Thymus (tissue), 11 donors: ENCODE data around the gene CWC27. TPM values are rescaled to one million over a fixed set of nuclear protein-coding genes. Genes with fewer than 3 reads are reported as not detected.

Experiments used
- DNase-seq, 9 donors: peaks; one replicate each; pipeline ENCODE4 v3.0.0-alpha.2; 2013; ENCODE audit warnings: low spot score in 9 of 9, low read depth in 6 of 9, missing footprints in 1 of 9
- H3K27ac ChIP-seq, 2 donors: one replicate each; pipeline ENCODE4 v1.5.1; 2013; ENCODE audit warnings: control low read depth in 1 of 2, low read depth in 1 of 2, low read length in 1 of 2, mild to moderate bottlenecking in 1 of 2, moderate library complexity in 1 of 2
- H3K27me3 ChIP-seq, 2 donors: one replicate each; pipeline ENCODE4 v1.5.1; 2013; ENCODE audit warnings: low read length in 1 of 2; ENCODE audit not compliant: control insufficient read depth in 2 of 2, insufficient read depth in 1 of 2
- H3K36me3 ChIP-seq, 2 donors: one replicate each; pipeline ENCODE4 v1.5.1; 2013; ENCODE audit warnings: low read length in 1 of 2, mild to moderate bottlenecking in 1 of 2, moderate library complexity in 1 of 2; ENCODE audit not compliant: control insufficient read depth in 2 of 2, insufficient read depth in 2 of 2
- H3K4me1 ChIP-seq, 2 donors: one replicate each; pipeline ENCODE4 v1.5.1; 2013; ENCODE audit warnings: low read length in 2 of 2; ENCODE audit not compliant: control insufficient read depth in 2 of 2, insufficient read depth in 2 of 2
- H3K4me3 ChIP-seq, 2 donors: one replicate each; pipeline ENCODE4 v1.5.1; 2013; ENCODE audit warnings: low read length in 2 of 2, control low read depth in 1 of 2, mild to moderate bottlenecking in 1 of 2
- H3K9me3 ChIP-seq, 2 donors: one replicate each; pipeline ENCODE4 v1.5.1; 2013; ENCODE audit warnings: low read length in 1 of 2, mild to moderate bottlenecking in 1 of 2; ENCODE audit not compliant: control insufficient read depth in 2 of 2, insufficient read depth in 1 of 2
- WGBS: extraction: QIAGEN DNeasy Blood & Tissue Kit; methylation state at CpG from one replicate; pipeline ENCODE4 v1.1.7; 2013; 5-methylcytosine and 5-hydroxymethylcytosine counted together
- polyA plus RNA-seq: library from polyadenylated mRNA; stranded (reverse); fragments of 200-250 nt; gene quantifications from one replicate; pipeline ENCODE4 v1.2.3, GENCODE V29; 2013
- total RNA-seq: library from RNA; stranded (reverse); fragments of 120-200 nt; gene quantifications from one replicate; pipeline ENCODE4 v1.2.4, GENCODE V29; 2013
- donor health status: healthy.

The CWC27 gene
- total and polyA plus RNA-seq, 2 donors = 23.5 to 24.2 TPM

- DNase-seq = no peak
- H3K4me3 ChIP-seq = no peak overlapping the region
- no peaks in the 10 kb centered on the region for H3K9me3 ChIP-seq
- peaks cover 0 to 3% of the 10 kb centered on the region in 2 donors for H3K4me1 ChIP-seq
- H3K27me3 ChIP-seq = no peaks in the 10 kb centered on the region
- no peak overlapping the region for H3K27ac ChIP-seq
- H3K36me3 ChIP-seq = no peaks in the 10 kb centered on the region
Observed at GRCh38 chr5:65020492-65020891, 251.8 kb downstream of the CWC27 start.

DNA sequence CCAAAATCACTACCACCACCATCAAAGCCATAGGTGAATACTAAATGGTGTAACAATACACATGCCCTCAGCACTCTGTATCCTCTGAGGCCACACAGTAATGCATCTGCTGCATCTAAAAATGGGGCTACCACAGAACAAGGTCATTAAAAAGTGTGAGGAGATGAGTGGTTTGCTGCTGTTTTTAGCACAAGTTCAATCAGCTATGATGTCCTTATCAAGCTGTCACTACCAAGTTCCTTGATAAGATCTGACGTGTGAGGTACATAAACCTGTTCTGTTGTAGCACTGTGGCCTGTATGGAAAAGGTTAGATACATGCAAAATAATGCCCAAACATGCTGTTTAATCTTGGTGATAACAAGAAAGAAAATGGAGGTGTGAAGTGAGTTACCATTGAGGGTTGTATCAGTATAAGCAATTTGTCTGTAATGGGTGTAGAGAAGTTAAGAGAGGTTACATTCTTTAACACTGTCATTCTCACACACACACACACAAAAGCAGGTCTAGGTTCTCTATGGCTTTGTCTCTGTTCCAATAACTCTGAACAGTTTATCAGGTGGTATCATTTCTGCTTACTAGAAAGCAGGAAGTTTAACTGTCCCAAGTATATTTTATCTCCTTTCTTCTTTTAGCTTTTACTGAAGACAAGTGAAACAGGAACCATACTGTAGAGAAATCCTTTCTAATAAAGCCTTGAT, 252.9 kb downstream of the CWC27 start:
- no peak overlapping the region for H3K27ac ChIP-seq
- H3K36me3 ChIP-seq = no peaks in the 10 kb centered on the region
- no peak overlapping the region for H3K4me3 ChIP-seq
- 59% methylated on average over 1 of the region's 1 CpG for WGBS
- H3K4me1 ChIP-seq = peaks cover 0 to 3% of the 10 kb centered on the region in 2 donors
- no peaks in the 10 kb centered on the region for H3K27me3 ChIP-seq
- DNase-seq = peak in 1 of 9 donors; percentile 18
- H3K9me3 ChIP-seq = no peaks in the 10 kb centered on the region

- Histone ChIP-seq H3K27ac (no peak overlapping the region), H3K4me1 (peaks cover 0 to 6% of the 10 kb centered on the region in 2 donors), H3K4me3 (no peak overlapping the region), H3K9me3 (no peaks in the 10 kb centered on the region), H3K36me3 (no peaks in the 10 kb centered on the region), H3K27me3 (no peaks in the 10 kb centered on the region)
- no peak for DNase-seq
Observed at GRCh38 chr5:65022932-65023331, 254.2 kb downstream of the CWC27 start.

- no peak overlapping the region for H3K27ac ChIP-seq
- no peaks in the 10 kb centered on the region for H3K36me3 ChIP-seq
Observed at GRCh38 chr5:65024681-65025080, 256.0 kb downstream of the CWC27 start.

DNA sequence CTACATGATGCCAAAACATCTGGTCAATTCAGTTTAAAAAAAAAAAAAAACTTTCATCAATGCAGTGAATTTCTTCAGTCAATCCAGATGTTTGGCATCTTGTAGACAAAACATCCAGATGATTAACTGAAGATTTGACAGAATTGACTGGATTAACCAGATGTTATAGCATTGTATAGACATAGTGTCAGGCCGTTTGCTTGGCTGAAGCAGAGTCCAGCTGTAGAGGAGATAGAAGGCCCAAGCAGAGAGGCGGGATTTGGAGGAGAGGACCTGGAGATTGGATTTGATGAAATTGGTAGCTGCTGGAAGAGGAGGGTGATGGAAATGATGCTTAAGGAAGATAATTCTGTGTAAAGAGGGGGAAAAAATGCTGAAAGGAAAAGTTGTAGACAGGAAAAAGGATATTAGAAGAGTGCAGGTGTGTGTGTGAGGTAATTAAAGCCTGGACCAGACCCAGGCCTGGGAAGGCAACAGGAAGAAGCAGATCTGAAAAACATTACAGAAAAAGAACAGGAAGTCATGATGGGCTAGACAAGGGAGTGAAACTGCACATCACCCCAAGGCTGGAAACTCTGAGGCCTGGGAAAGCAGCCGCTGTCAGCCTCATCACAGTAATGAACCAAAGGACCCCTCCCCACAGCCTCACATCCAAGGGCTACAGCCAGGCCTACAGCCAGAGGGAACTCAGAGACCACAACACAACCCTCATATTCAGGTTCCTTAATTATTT, 258.3 kb downstream of the CWC27 start:
- no peak for DNase-seq
- 89% methylated on average over 3 of the region's 3 CpGs for WGBS
- H3K27me3 ChIP-seq = no peaks in the 10 kb centered on the region
- no peak overlapping the region for H3K27ac ChIP-seq
- no peaks in the 10 kb centered on the region for H3K9me3 ChIP-seq
- no peak overlapping the region for H3K4me3 ChIP-seq
- no peaks in the 10 kb centered on the region for H3K36me3 ChIP-seq
- H3K4me1 ChIP-seq = peaks cover 0 to 4% of the 10 kb centered on the region in 2 donors

More at GRCh38 chr5:65024681-65025080, 256.0 kb downstream of the CWC27 start:
- no peak for DNase-seq
- Histone ChIP-seq H3K4me1 (peaks cover 0 to 6% of the 10 kb centered on the region in 2 donors), H3K4me3 (no peak overlapping the region), H3K27me3 (no peaks in the 10 kb centered on the region), H3K9me3 (no peaks in the 10 kb centered on the region)
- WGBS = 99% methylated on average over 1 of the region's 1 CpG

GRCh38 chr5:65029178-65029577, 260.4 kb downstream of the CWC27 start:
- Histone ChIP-seq H3K36me3 (no peaks in the 10 kb centered on the region), H3K4me3 (no peak overlapping the region), H3K4me1 (peaks cover 0 to 4% of the 10 kb centered on the region in 2 donors), H3K27ac (no peak overlapping the region), H3K27me3 (no peaks in the 10 kb centered on the region), H3K9me3 (no peaks in the 10 kb centered on the region)
- WGBS = 95% methylated on average over 1 of the region's 1 CpG
- DNase-seq = no peak

DNA sequence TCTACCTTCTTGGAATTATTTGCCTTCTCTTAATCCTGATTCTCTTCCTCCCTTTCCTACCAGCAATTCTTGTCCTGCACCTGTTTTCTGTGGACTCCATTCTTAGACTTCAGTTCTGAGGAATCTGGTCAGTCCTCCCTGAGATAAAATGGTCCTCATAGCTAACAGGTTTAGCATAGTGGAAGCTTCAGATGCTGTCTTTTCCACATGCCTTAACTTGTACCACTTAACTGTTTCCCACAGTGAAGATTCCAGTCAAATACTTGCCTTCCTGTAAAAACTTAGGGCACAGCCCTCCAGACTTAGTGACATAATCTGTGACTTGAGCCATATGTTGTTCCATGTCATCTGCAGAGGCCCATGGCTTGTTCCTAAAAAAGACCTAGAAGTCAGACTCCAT, 261.3 kb downstream of the CWC27 start:
- H3K4me3 ChIP-seq = no peak overlapping the region
- no peaks in the 10 kb centered on the region for H3K27me3 ChIP-seq
- H3K4me1 ChIP-seq = peaks cover 0 to 8% of the 10 kb centered on the region in 2 donors
- no peak for DNase-seq
- H3K36me3 ChIP-seq = no peaks in the 10 kb centered on the region
- no peaks in the 10 kb centered on the region for H3K9me3 ChIP-seq
- H3K27ac ChIP-seq = no peak overlapping the region

GRCh38 chr5:65032250-65032649, 263.5 kb downstream of the CWC27 start:
- Histone ChIP-seq H3K36me3 (no peaks in the 10 kb centered on the region), H3K9me3 (no peaks in the 10 kb centered on the region), H3K27ac (no peak overlapping the region), H3K4me3 (no peak overlapping the region), H3K27me3 (no peaks in the 10 kb centered on the region), H3K4me1 (peaks cover 0 to 20% of the 10 kb centered on the region in 2 donors)
- DNase-seq = no peak
- WGBS = 96% methylated on average over 6 of the region's 6 CpGs

DNA sequence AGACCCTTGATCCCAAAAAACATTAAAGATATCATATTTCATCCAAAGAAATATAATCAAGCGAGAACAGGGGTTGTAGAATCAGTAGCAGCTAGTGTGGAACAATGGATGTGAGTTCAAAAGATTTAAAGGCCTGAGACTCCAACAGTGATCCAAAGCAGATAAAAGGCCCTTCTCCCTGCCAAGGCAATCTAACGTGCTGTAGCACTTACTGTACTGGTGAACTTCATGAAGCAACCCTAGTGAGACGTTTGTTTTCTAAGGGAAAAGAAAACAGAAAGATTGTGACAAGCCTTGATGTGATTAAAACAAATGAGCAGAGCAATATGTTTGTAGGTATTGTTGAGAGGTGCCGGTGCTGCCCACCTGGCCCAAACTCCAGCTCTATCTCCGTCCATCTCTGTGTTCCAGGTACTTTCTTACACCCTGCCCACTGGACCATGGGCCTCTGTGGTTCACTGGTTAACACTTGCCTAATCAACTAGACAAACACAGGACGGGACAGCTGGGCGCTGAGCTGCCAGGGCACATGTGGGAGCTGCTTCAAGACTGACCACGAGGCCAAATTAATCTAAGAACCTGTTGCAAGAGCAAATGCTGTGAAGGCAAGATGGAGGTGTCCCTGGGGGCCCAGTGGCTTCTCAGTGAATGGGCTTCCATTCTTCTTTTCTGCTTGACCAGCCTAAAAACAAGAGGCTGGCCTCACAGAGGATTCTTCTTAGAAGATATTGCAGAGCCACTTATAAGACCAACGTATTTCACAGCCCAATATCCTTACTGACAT, 265.5 kb downstream of the CWC27 start:
- H3K27ac ChIP-seq = no peak overlapping the region
- H3K36me3 ChIP-seq = no peaks in the 10 kb centered on the region
- no peaks in the 10 kb centered on the region for H3K27me3 ChIP-seq
- H3K4me1 ChIP-seq = peaks cover 0 to 27% of the 10 kb centered on the region in 2 donors
- no peak for DNase-seq
- 95% methylated on average over 9 of the region's 9 CpGs for WGBS
- no peaks in the 10 kb centered on the region for H3K9me3 ChIP-seq
- H3K4me3 ChIP-seq = no peak overlapping the region
